ENCODE results near the gene L3MBTL3.

- TF ChIP-seq CTCF (IDR thresholded peaks at IDR 0.05; ENCODE audit: insufficient read depth, low read length, poor library complexity, severe bottlenecking) (no peak), EZH2phosphoT487 (conservative IDR thresholded peaks at IDR 0.05; ENCODE audit: low read length) (no peak)
These were observed 10.8 kb downstream of the L3MBTL3 start for GRCh38 chr6:130029163-130029562.

All from SU-DHL-6 (cell line).